IMR-90 (cell line): ENCODE results near the gene SPATA32. TPM values are rescaled to one million over a fixed set of nuclear protein-coding genes. Genes with fewer than 3 reads are reported as not detected.

Experiments
- ATAC-seq: fragments of 200-7000 bp; cut with Tn5 transposase; 2 replicates; pipeline ENCODE4 v1.9.1; 2020; ENCODE audit warnings: low read depth, mild to moderate bottlenecking, moderate library complexity
- BruUV-seq: library from RNA; stranded (reverse); fragments of 400-500 nt; replicated peaks from 2 replicates; lab custom pipeline; 2021; lab: Mats Ljungman, UMichigan
- CTCF ChIA-PET: fragments of 300-600 bp; formaldehyde crosslinking; extraction: SDS; loops from one replicate; lab custom pipeline; 2021; ENCODE audit warnings: antibody characterized with exemption; lab: Yijun Ruan, JAX
- POLR2A ChIA-PET: fragments of 300-600 bp; sonication (Branson Sonifier 250); formaldehyde crosslinking; loops from one replicate; lab custom pipeline; 2022; ENCODE audit warnings: antibody characterized with exemption; ENCODE audit not compliant: unreplicated experiment; lab: Charles Lee
- DNase-seq: peaks from one replicate; pipeline ENCODE4 v3.0.0; 2013
- H2AFZ ChIP-seq: replicated peaks from 2 replicates; pipeline ENCODE3; 2013; ENCODE audit warnings: low read length, mild to moderate bottlenecking; ENCODE audit not compliant: poor library complexity
- H2AK5ac ChIP-seq: 2 replicates; pipeline ENCODE4 v1.6.1; 2013; ENCODE audit warnings: low read depth, low read length, inconsistent platforms
- H2AK9ac ChIP-seq: replicated peaks from 2 replicates; pipeline ENCODE3; 2013; ENCODE audit warnings: mild to moderate bottlenecking, low read depth, low read length, moderate library complexity; ENCODE audit not compliant: poor library complexity
- H2BK120ac ChIP-seq: 2 replicates; pipeline ENCODE4 v1.6.1; 2013; ENCODE audit warnings: low read depth, low read length, inconsistent platforms
- H2BK15ac ChIP-seq: 3 replicates; pipeline ENCODE4 v1.6.1; 2013; ENCODE audit warnings: low read depth, low read length, inconsistent platforms
- H2BK20ac ChIP-seq: 2 replicates; pipeline ENCODE4 v1.6.1; 2013; ENCODE audit warnings: low read depth, mild to moderate bottlenecking, inconsistent platforms, low read length, moderate library complexity
- H2BK5ac ChIP-seq: 2 replicates; pipeline ENCODE4 v1.6.1; 2013; ENCODE audit warnings: mild to moderate bottlenecking, low read depth, low read length, inconsistent platforms; ENCODE audit not compliant: poor library complexity, severe bottlenecking
- H3K14ac ChIP-seq: replicated peaks from 2 replicates; pipeline ENCODE4 v1.6.1; 2013; ENCODE audit warnings: low read depth, low read length, inconsistent platforms
- H3K18ac ChIP-seq: 2 replicates; pipeline ENCODE4 v1.6.1; 2013; ENCODE audit warnings: low read depth, low read length, control low read depth
- H3K23ac ChIP-seq: 2 replicates; pipeline ENCODE4 v1.6.1; 2013; ENCODE audit warnings: low read depth, low read length, inconsistent platforms
- H3K27ac ChIP-seq: 2 replicates; pipeline ENCODE4 v1.5.1; 2013; ENCODE audit warnings: mild to moderate bottlenecking, control low read depth, low read length; ENCODE audit not compliant: insufficient read depth
- H3K27me3 ChIP-seq: 2 replicates; pipeline ENCODE4 v1.6.1; 2013; ENCODE audit warnings: low read length; ENCODE audit not compliant: control insufficient read depth, insufficient read depth
- H3K36me3 ChIP-seq: 2 replicates; pipeline ENCODE4 v1.6.1; 2013; ENCODE audit warnings: low read length, mixed read lengths; ENCODE audit not compliant: control insufficient read depth, insufficient read depth
- H3K4ac ChIP-seq: 2 replicates; pipeline ENCODE4 v1.6.1; 2013; ENCODE audit warnings: low read depth, low read length, inconsistent platforms
- H3K4me1 ChIP-seq: 2 replicates; pipeline ENCODE4 v1.6.1; 2013; ENCODE audit warnings: low read length, mixed read lengths; ENCODE audit not compliant: control insufficient read depth, insufficient read depth
- H3K4me2 ChIP-seq: 2 replicates; pipeline ENCODE4 v1.6.1; 2013; ENCODE audit warnings: low read depth, mild to moderate bottlenecking, control low read depth, low read length, moderate library complexity
- H3K4me3 ChIP-seq: 2 replicates; pipeline ENCODE4 v1.5.1; 2013; ENCODE audit warnings: low read depth, mild to moderate bottlenecking, control low read depth, low read length, moderate library complexity; ENCODE audit not compliant: insufficient read depth
- H3K56ac ChIP-seq: 2 replicates; pipeline ENCODE4 v1.6.1; 2013; ENCODE audit warnings: low read length, inconsistent platforms; ENCODE audit not compliant: insufficient read depth; ENCODE audit errors: extremely low read depth
- H3K79me1 ChIP-seq, 2 experiments: 2 replicates each; pipeline ENCODE4 v1.6.1; 2013; ENCODE audit warnings: low read length in 2 of 2, inconsistent platforms in 1 of 2, low read depth in 1 of 2
- H3K9ac ChIP-seq: 2 replicates; pipeline ENCODE4 v1.6.1; 2013; ENCODE audit warnings: low read depth, low read length, control low read depth
- H3K9me1 ChIP-seq: 2 replicates; pipeline ENCODE4 v1.6.1; 2013; ENCODE audit warnings: low read length, inconsistent platforms; ENCODE audit not compliant: insufficient read depth
- H3K9me3 ChIP-seq: 2 replicates; pipeline ENCODE4 v1.6.1; 2013; ENCODE audit warnings: low read length; ENCODE audit not compliant: control insufficient read depth, insufficient read depth
- H4K20me1 ChIP-seq: 2 replicates; pipeline ENCODE4 v1.6.1; 2013; ENCODE audit warnings: low read length, inconsistent platforms; ENCODE audit not compliant: insufficient read depth
- H4K5ac ChIP-seq: 2 replicates; pipeline ENCODE4 v1.6.1; 2013; ENCODE audit warnings: mild to moderate bottlenecking, low read depth, low read length, control low read depth
- H4K8ac ChIP-seq, 2 experiments: 2 replicates each; pipeline ENCODE4 v1.6.1; 2013; ENCODE audit warnings: low read depth in 2 of 2, low read length in 2 of 2, control low read depth in 1 of 2, inconsistent platforms in 1 of 2
- H4K91ac ChIP-seq: 2 replicates; pipeline ENCODE4 v1.6.1; 2013; ENCODE audit warnings: low read depth, low read length, inconsistent platforms; ENCODE audit not compliant: insufficient read depth
- BHLHE40 ChIP-seq: fragments of 150-350 bp; IDR thresholded peaks from 2 replicates; pipeline ENCODE4 v1.6.1; 2016; ENCODE audit warnings: mild to moderate bottlenecking, low read depth, low read length
- CEBPB ChIP-seq: IDR thresholded peaks from 2 replicates; pipeline ENCODE4 v1.6.1; 2012; ENCODE audit warnings: low read depth, low read length, improper control_type of control experiment
- CHD1 ChIP-seq: IDR thresholded peaks from 2 replicates; pipeline ENCODE4 v1.6.1; 2012; ENCODE audit warnings: low read depth, low read length, improper control_type of control experiment
- FOS ChIP-seq: fragments of 150-350 bp; IDR thresholded peaks from 2 replicates; pipeline ENCODE4 v1.6.1; 2016; ENCODE audit warnings: low read depth, low read length
- MAFK ChIP-seq: IDR thresholded peaks from 2 replicates; pipeline ENCODE4 v1.6.1; 2012; ENCODE audit warnings: low read depth, low read length, improper control_type of control experiment
- MAZ ChIP-seq: IDR thresholded peaks from 2 replicates; pipeline ENCODE4 v1.6.1; 2012; ENCODE audit warnings: low read depth, mild to moderate bottlenecking, low read length, improper control_type of control experiment, moderate library complexity, borderline replicate concordance
- MXI1 ChIP-seq: IDR thresholded peaks from 2 replicates; pipeline ENCODE4 v1.6.1; 2012; ENCODE audit warnings: low read depth, mild to moderate bottlenecking, low read length, moderate library complexity, borderline replicate concordance
- NFE2L2 ChIP-seq: fragments of 150-350 bp; IDR thresholded peaks from 2 replicates; pipeline ENCODE4 v1.6.1; 2016; ENCODE audit warnings: low read depth, mild to moderate bottlenecking, low read length
- POLR2A ChIP-seq: IDR thresholded peaks from 2 replicates; pipeline ENCODE4 v1.6.1; 2012; ENCODE audit warnings: mild to moderate bottlenecking, low read depth, low read length
- RAD21 ChIP-seq: IDR thresholded peaks from 2 replicates; pipeline ENCODE4 v1.6.1; 2012; ENCODE audit warnings: low read length, improper control_type of control experiment
- RCOR1 ChIP-seq: IDR thresholded peaks from 2 replicates; pipeline ENCODE4 v1.6.1; 2012; ENCODE audit warnings: mild to moderate bottlenecking, low read length, improper control_type of control experiment; ENCODE audit not compliant: insufficient replicate concordance
- RFX5 ChIP-seq: IDR thresholded peaks from 2 replicates; pipeline ENCODE4 v1.8.0; 2012; ENCODE audit warnings: low read depth, mild to moderate bottlenecking, low read length, moderate library complexity
- SMC3 ChIP-seq: fragments of 150-350 bp; IDR thresholded peaks from 2 replicates; pipeline ENCODE4 v1.6.1; 2016; ENCODE audit warnings: low read depth, mild to moderate bottlenecking, antibody characterized with exemption, low read length, moderate library complexity
- WGBS, 2 experiments: methylation state at CpG; one replicate each; pipeline versions ENCODE4 v1.1.5 to v1.1.7; 2013; ENCODE audit warnings: missing lambda C conversion rate in 2 of 2; ENCODE audit not compliant: insufficient read length in 1 of 2; ENCODE audit errors: extremely low coverage in 2 of 2; 5-methylcytosine and 5-hydroxymethylcytosine counted together
- dilution Hi-C: fragments of 300-500 bp; cut with HindIII; formaldehyde crosslinking; loops from one replicate; pipeline ENCODE4 v1.14.3; 2018; ENCODE audit warnings: low sequenced_read_pairs; ENCODE audit not compliant: unreplicated experiment
- in situ Hi-C: fragments of 300-500 bp; cut with MboI; formaldehyde crosslinking; loops from 3 replicates; pipeline ENCODE4 v1.14.3; 2019; ENCODE audit warnings: low sequenced_read_pairs, inconsistent platforms, mixed read lengths
- intact Hi-C: fragments of 100-400 bp; cut with micrococcal nuclease; formaldehyde crosslinking; loops from 2 replicates; pipeline ENCODE4 v1.10.0; 2022
- polyA plus RNA-seq, 3 experiments: library from polyadenylated mRNA; depleted of rRNA; stranded (reverse); fragments of >200 nt; gene quantifications; 2 replicates each; pipeline ENCODE4 v1.2.3, GENCODE V29; 2012; ENCODE audit warnings: low replicate concordance in 1 of 3
- total RNA-seq: library from RNA; depleted of rRNA; stranded (reverse); fragments of >200 nt; gene quantifications from 2 replicates; pipeline ENCODE4 v1.2.3, GENCODE V29; 2012
- TF ChIP-seq, protein P1 (sequence below): fragments of 150-350 bp; IDR thresholded peaks from 2 replicates; pipeline ENCODE4 v1.6.1; 2017; ENCODE audit warnings: mild to moderate bottlenecking, antibody characterized with exemption, low read length, low read depth
- TF ChIP-seq, protein P2 (sequence below): fragments of 150-350 bp; IDR thresholded peaks from 2 replicates; pipeline ENCODE4 v1.6.1; 2016; ENCODE audit warnings: low read depth, mild to moderate bottlenecking, low read length, moderate library complexity, borderline replicate concordance
- TF ChIP-seq, protein P3 (sequence below): conservative IDR thresholded peaks from 2 replicates; pipeline ENCODE4 v1.5.1; 2012; ENCODE audit warnings: mild to moderate bottlenecking, low read depth, low read length, improper control_type of control experiment

SPATA32 gene
- total and polyA plus RNA-seq, 2 of the 4 experiments (the other 2 are of a cell fraction), result 0.18 TPM; not detected in 1

DNA sequence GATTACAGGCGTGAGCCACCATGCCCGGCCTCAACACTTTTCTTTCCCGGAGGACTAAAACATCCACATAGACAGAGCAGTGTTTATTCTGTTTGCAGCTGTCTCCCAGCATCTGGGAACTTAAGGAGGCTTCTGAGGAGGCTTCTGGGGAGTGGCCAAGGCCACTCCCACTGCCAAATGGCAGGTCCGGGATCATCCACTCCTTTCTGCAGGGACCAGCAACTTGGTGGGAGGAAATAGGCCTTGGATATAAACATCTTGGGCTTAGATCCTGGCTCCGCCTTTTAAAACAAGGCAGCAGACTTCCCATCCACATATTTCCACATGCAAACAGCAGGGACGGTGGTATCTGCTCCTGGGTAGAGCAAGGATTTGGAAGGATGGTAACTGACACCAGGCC lies 14.1 kb upstream of the SPATA32 start:
- Histone ChIP-seq H3K4me1 (peaks cover 3% of the 10 kb centered on the region; the same call in 1 of the 2 replicates), H2BK20ac (no peak overlapping the region), H3K79me1 (peaks cover 3 to 12% of the 10 kb centered on the region in 2 experiments; a peak in 1 of 4 replicates), H2BK5ac (no peak overlapping the region), H3K4me3 (no peak overlapping the region), H3K23ac (no peak overlapping the region), H3K14ac (peak overlapping the region; percentile 40; the same call in 1 of the 2 replicates), H3K9ac (no peak overlapping the region), H4K91ac (peak overlapping the region; percentile 35; the same call in 1 of the 2 replicates), H3K4ac (0 out of 2 replicates have a peak overlapping the region, but pooled peaks have one; percentile 60), H2AFZ (no peak overlapping the region), H3K56ac (no peak overlapping the region), H3K4me2 (no peak overlapping the region), H2AK9ac (no peak overlapping the region), H2AK5ac (peak overlapping the region; percentile 51; the same call in 1 of the 2 replicates), H3K18ac (no peak overlapping the region), H3K36me3 (peaks cover 28% of the 10 kb centered on the region), H3K9me1 (0 out of 2 replicates have a peak, but pooled peaks cover 3% of the 10 kb centered on the region), H4K8ac (peak overlapping the region in 1 of 2 experiments; percentile 50; a peak in 1 of 4 replicates), H3K27me3 (no peaks in the 10 kb centered on the region), H2BK120ac (no peak overlapping the region), H4K20me1 (peaks cover 5% of the 10 kb centered on the region; the same call in 1 of the 2 replicates), H3K27ac (peak overlapping the region; percentile 12; the same call in 1 of the 2 replicates), H3K9me3 (no peaks in the 10 kb centered on the region), H4K5ac (no peak overlapping the region), H2BK15ac (no peak overlapping the region)
- dilution Hi-C loops (no loop called here), intact Hi-C loops (loop anchor here (2.0 kb wide), 1 partner anchor 57 kb away; no protein-coding TSS in a partner anchor), in situ Hi-C loops (loop anchor here (5.0 kb wide), 1 partner anchor 111 kb away; no protein-coding TSS in a partner anchor)
- no CpG with 5 or more reads among the region's 6 CpGs for WGBS, 2 experiments
- ChIA-PET POLR2A (no interaction called here), CTCF (interaction anchor here (0.6 to 1.2 kb wide), 2 partner anchors 16 to 96 kb away, joined by 4 to 6 read pairs; no protein-coding TSS in a partner anchor)
- no TSS peak for BruUV-seq
- DNase-seq (peak; percentile 87), ATAC-seq (peak; percentile 83)
- TF ChIP-seq POLR2A (no peak), MAZ (no peak), RAD21 (no peak), CHD1 (no peak), RFX5 (no peak), MAFK (no peak), NFE2L2 (no peak), BHLHE40 (no peak), MXI1 (no peak), FOS (no peak), SMC3 (no peak), CEBPB (no peak), RCOR1 (no peak)
- TF ChIP-seq, protein P1, sequence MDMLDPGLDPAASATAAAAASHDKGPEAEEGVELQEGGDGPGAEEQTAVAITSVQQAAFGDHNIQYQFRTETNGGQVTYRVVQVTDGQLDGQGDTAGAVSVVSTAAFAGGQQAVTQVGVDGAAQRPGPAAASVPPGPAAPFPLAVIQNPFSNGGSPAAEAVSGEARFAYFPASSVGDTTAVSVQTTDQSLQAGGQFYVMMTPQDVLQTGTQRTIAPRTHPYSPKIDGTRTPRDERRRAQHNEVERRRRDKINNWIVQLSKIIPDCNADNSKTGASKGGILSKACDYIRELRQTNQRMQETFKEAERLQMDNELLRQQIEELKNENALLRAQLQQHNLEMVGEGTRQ, result no peak
- TF ChIP-seq, protein P2, sequence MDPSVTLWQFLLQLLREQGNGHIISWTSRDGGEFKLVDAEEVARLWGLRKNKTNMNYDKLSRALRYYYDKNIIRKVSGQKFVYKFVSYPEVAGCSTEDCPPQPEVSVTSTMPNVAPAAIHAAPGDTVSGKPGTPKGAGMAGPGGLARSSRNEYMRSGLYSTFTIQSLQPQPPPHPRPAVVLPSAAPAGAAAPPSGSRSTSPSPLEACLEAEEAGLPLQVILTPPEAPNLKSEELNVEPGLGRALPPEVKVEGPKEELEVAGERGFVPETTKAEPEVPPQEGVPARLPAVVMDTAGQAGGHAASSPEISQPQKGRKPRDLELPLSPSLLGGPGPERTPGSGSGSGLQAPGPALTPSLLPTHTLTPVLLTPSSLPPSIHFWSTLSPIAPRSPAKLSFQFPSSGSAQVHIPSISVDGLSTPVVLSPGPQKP, result no peak
- TF ChIP-seq, protein P3, sequence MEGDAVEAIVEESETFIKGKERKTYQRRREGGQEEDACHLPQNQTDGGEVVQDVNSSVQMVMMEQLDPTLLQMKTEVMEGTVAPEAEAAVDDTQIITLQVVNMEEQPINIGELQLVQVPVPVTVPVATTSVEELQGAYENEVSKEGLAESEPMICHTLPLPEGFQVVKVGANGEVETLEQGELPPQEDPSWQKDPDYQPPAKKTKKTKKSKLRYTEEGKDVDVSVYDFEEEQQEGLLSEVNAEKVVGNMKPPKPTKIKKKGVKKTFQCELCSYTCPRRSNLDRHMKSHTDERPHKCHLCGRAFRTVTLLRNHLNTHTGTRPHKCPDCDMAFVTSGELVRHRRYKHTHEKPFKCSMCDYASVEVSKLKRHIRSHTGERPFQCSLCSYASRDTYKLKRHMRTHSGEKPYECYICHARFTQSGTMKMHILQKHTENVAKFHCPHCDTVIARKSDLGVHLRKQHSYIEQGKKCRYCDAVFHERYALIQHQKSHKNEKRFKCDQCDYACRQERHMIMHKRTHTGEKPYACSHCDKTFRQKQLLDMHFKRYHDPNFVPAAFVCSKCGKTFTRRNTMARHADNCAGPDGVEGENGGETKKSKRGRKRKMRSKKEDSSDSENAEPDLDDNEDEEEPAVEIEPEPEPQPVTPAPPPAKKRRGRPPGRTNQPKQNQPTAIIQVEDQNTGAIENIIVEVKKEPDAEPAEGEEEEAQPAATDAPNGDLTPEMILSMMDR, result no peak
